T-helper 17 cell (primary cell): ENCODE results near the gene ARFGEF2. TPM values are rescaled to one million over a fixed set of nuclear protein-coding genes. Genes with fewer than 3 reads are reported as not detected.

Experiments
- ATAC-seq: fragments of 150-1000 bp; cut with Tn5 transposase; 2 replicates; pipeline ENCODE4 v1.10.0; 2021; ENCODE audit warnings: mild to moderate bottlenecking, moderate library complexity
- DNase-seq, 3 donors: peaks; one replicate each; pipeline versions ENCODE4 v3.0.0 to v3.0.0-alpha.2; 2020 to 2021
- H3K9me3 ChIP-seq: one replicate; pipeline ENCODE4 v1.7.0; 2013; ENCODE audit warnings: low read length, mild to moderate bottlenecking; ENCODE audit not compliant: control insufficient read depth, poor library complexity, severe bottlenecking
- H3K27ac Mint-ChIP-seq: one replicate; pipeline ENCODE4 v1.8.0; 2022; ENCODE audit warnings: mild to moderate bottlenecking, moderate library complexity, mixed read lengths
- H3K27me3 Mint-ChIP-seq: one replicate; pipeline ENCODE4 v1.8.0; 2022; ENCODE audit warnings: mixed read lengths
- H3K36me3 Mint-ChIP-seq: one replicate; pipeline ENCODE4 v1.8.0; 2022; ENCODE audit warnings: low read depth, mixed read lengths
- H3K4me1 Mint-ChIP-seq: one replicate; pipeline ENCODE4 v1.8.0; 2022; ENCODE audit warnings: mild to moderate bottlenecking, mixed read lengths
- H3K4me3 Mint-ChIP-seq: one replicate; pipeline ENCODE4 v1.8.0; 2022; ENCODE audit warnings: mild to moderate bottlenecking, moderate library complexity, mixed read lengths
- total RNA-seq, 4 donors: library from RNA in 2 of 4; stranded (reverse) in 2 of 4; gene quantifications; one replicate each; pipeline ENCODE4 v1.2.3 and lab custom pipeline; 2022 to 2026

The ARFGEF2 gene
- total RNA-seq, 2 donors from 2014 or later: 24.1 to 24.7 TPM

DNA sequence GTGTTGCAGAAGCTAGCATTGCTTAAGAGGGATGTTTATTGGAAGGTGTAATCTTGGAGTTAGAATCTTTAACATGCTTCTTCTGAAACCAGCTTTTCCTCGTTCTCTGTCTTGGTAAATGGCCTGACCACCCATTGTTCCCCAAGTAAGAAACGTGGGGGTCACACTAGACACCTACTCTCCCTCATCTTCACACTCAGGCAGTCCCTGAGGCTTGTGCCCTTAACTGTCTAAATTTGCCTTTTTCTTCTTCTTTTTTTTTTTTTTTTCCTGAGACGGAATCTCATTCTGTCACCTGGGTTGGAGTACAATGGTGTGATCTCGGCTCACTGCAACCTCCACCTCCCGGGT, 16.2 kb upstream of the ARFGEF2 start:
- ATAC-seq (no peak), DNase-seq (no peak)
- Mint-ChIP-seq H3K36me3 (no peaks in the 10 kb centered on the region), H3K4me3 (no peak overlapping the region), H3K4me1 (peaks cover 22% of the 10 kb centered on the region), H3K27me3 (no peaks in the 10 kb centered on the region), H3K27ac (no peak overlapping the region)
- H3K9me3 ChIP-seq: no peaks in the 10 kb centered on the region

DNA sequence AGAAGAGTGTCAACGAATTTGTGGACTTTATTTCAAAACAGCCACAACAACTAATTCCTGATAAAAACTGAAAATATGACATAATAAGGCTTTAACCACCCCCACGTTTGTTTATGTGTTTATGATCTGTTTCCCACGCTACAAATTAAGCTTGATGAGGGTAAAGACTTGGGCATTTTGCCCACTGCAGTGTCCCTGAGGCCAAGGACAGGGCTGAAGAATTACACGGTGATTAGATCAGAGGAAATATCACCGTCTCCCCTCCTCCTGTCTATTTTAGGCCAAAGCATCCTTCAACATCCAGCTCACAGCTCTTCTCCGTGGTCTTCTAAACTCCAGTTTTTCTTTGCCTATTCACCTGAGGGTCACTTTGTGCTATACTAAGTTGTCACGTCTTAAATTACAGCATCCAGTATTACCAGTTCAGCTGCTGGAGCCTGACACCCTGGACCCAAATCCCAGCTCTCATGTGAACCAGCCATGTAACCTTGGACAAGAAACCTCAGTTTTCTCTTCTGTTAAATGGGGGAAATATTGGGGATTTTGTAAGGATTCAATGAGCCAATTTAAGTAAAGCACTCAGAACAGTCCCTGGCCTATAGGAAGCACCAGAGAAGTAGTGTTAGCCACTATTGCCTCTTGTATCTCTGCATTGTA, 15.2 kb upstream of the ARFGEF2 start:
- no peaks in the 10 kb centered on the region for H3K36me3 Mint-ChIP-seq
- peak overlapping the region; percentile 76 for H3K27ac Mint-ChIP-seq
- H3K27me3 Mint-ChIP-seq: no peaks in the 10 kb centered on the region
- no peak for DNase-seq
- no peaks in the 10 kb centered on the region for H3K9me3 ChIP-seq
- H3K4me1 Mint-ChIP-seq: peaks cover 25% of the 10 kb centered on the region
- no peak overlapping the region for H3K4me3 Mint-ChIP-seq
- ATAC-seq: no peak

DNA sequence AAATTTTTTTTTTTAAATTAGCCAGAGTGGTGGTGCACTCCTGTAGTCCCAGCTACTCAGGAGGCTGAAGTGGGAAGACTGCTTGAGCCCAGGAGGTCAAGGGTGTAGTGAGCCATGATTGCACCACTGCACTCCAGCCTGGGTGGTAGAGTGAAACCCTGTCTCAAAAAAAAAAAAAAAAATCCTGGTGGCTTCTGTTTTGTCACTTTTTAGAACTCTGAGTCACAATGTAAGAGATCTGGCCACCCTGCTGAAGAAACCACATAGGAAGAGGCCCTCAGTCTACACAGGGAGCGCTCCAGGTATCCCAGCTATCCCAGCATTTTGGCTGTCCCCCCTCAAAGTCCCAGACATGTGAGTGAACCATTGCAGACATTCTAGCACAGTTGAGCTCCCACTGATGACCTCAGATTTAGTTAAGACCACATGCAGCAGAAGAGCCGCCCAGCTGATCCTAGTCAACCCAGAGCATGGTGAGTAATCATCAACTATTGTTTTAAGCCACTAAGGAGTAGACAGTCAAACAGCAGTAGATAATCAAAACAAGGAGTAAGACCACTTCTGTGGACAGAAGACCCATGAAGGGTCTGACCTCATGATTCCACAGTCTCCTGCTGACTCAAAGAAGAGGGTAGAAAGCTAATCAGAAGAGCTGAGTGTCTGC, 12.7 kb upstream of the ARFGEF2 start:
- no peak for DNase-seq
- peaks cover 24% of the 10 kb centered on the region for H3K4me1 Mint-ChIP-seq
- peaks cover 2% of the 10 kb centered on the region for H3K36me3 Mint-ChIP-seq
- H3K4me3 Mint-ChIP-seq: no peak overlapping the region
- no peaks in the 10 kb centered on the region for H3K27me3 Mint-ChIP-seq
- no peaks in the 10 kb centered on the region for H3K9me3 ChIP-seq
- no peak for ATAC-seq
- peak overlapping the region; percentile 61 for H3K27ac Mint-ChIP-seq

DNA sequence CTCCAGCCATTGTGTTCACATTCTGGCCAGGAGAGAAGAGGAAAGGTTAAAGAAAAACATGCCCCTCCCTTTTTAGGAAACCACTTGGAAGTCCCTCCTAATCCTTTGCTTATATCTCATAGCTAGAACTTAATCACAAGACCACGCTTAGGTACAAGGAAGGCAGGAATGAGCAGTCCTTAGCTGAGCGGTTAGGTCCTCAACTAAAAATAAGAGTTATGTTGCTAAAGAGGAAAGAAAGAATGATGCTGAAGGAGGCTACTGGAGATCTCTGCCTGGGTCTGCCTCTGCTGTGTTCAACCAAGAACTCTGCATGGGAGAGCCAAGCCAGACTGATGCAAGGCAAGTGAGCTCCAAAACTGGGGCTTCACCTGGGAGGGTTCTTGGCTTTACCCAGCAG, 11.6 kb upstream of the ARFGEF2 start:
- H3K9me3 ChIP-seq: no peaks in the 10 kb centered on the region
- Mint-ChIP-seq H3K4me3 (no peak overlapping the region), H3K36me3 (peaks cover 3% of the 10 kb centered on the region), H3K27me3 (no peaks in the 10 kb centered on the region), H3K4me1 (peaks cover 18% of the 10 kb centered on the region), H3K27ac (peak overlapping the region; percentile 94)
- DNase-seq (no peak), ATAC-seq (no peak)

DNA sequence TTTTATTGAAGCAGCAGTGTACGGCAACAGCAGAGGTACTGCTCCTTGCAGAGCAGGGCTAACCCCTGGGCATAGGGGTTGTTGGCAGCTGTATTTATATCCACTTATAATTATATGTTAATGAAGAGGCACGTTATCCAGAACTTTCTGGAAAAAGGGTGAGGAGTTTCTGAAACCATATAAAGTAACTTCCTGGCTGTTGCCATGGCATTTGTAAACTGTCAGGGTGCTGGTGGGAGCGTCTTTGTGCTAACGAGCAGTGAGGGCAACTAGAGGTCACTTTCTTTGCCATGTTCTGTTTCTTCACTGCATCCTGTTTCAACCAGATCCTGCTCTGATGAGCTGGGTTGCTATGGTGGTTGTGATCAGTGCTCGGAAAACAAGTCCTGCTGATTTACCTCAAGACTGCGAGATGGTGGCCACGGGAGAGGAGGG, 11.1 kb upstream of the ARFGEF2 start:
- H3K36me3 Mint-ChIP-seq: peaks cover 3% of the 10 kb centered on the region
- H3K9me3 ChIP-seq: no peaks in the 10 kb centered on the region
- H3K27me3 Mint-ChIP-seq: no peaks in the 10 kb centered on the region
- no peak overlapping the region for H3K4me3 Mint-ChIP-seq
- ATAC-seq (peak; percentile 93), DNase-seq (peak in 1 of 3 donors; percentile 11)
- H3K27ac Mint-ChIP-seq: peak overlapping the region; percentile 94
- peaks cover 15% of the 10 kb centered on the region for H3K4me1 Mint-ChIP-seq

DNA sequence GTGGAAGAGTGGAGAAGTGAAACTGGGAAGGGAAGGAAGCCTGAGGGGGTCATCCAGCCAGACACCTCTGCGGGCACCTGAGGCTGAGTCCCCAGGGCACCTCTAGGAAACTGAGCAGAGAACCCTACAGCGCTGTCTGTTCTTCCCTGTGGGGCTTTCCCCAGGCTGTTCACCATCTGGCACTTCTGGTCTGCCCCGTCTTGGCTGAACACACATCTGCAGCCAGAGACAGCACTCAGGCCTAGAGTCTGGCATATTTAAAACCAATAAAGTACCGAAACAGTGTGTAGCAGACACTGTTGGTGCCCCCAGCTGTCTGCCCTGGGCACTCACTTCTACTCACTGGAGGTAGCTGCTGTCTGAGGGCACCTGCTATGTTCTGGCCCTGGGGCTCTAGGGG, 9.4 kb upstream of the ARFGEF2 start:
- H3K9me3 ChIP-seq: no peaks in the 10 kb centered on the region
- DNase-seq: no peak
- peaks cover 4% of the 10 kb centered on the region for H3K27me3 Mint-ChIP-seq
- H3K36me3 Mint-ChIP-seq: peaks cover 3% of the 10 kb centered on the region
- H3K4me1 Mint-ChIP-seq: peaks cover 16% of the 10 kb centered on the region
- no peak overlapping the region for H3K4me3 Mint-ChIP-seq
- H3K27ac Mint-ChIP-seq: peak overlapping the region; percentile 94
- peak; percentile 32 for ATAC-seq

DNA sequence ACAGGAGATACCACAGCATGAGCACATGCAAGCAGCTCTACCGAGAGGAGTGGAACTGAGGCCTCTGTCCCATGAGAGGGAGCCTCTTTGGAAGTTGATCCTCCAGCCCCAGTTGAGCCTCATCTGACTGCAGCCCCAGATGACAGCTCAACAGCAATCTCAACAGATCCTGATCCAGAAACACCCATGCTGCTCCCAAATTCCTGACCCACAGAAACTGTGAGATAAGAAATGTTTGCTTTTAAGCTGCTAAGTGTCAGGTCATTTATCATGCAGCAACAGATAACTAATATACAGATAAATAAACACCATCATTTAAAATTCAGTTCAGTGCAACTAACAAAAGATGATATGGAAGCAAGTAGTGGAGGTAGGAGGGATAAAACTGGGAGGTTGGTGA, 4.8 kb upstream of the ARFGEF2 start:
- Mint-ChIP-seq H3K4me1 (peaks cover 17% of the 10 kb centered on the region), H3K27ac (no peak overlapping the region), H3K27me3 (peaks cover 4% of the 10 kb centered on the region), H3K4me3 (no peak overlapping the region), H3K36me3 (peaks cover 6% of the 10 kb centered on the region)
- no peak for ATAC-seq
- no peak for DNase-seq
- no peaks in the 10 kb centered on the region for H3K9me3 ChIP-seq

DNA sequence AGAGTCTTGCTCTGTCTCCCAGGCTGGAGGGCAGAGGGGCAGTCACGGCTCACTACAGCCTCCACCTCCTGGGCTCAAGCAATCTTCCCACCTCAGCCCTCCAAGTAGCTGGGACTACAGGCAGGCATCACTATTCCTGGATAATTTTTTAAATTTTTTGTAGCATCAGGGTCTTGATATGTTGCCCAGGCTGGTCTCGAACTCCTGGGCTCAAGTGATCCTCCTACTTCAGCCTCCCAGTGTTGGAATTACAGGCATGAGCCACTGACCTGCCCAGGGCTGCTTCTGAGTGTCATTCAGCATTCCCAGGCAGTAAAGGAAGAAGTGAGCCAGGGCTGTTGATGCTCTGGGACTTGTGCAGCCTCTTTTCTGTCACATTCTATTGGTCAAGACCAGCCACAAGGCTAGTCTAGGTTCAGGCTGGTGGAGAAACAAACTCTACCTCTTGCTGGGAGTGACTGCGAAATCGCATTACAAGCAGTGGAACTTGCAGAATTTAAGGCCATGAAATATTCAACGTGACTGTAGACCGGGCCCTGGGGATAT, 2.1 kb upstream of the ARFGEF2 start:
- Mint-ChIP-seq H3K4me3 (no peak overlapping the region), H3K27me3 (peaks cover 4% of the 10 kb centered on the region), H3K4me1 (peaks cover 29% of the 10 kb centered on the region), H3K36me3 (peaks cover 3% of the 10 kb centered on the region), H3K27ac (no peak overlapping the region)
- DNase-seq: no peak
- no peak for ATAC-seq
- H3K9me3 ChIP-seq: no peaks in the 10 kb centered on the region

DNA sequence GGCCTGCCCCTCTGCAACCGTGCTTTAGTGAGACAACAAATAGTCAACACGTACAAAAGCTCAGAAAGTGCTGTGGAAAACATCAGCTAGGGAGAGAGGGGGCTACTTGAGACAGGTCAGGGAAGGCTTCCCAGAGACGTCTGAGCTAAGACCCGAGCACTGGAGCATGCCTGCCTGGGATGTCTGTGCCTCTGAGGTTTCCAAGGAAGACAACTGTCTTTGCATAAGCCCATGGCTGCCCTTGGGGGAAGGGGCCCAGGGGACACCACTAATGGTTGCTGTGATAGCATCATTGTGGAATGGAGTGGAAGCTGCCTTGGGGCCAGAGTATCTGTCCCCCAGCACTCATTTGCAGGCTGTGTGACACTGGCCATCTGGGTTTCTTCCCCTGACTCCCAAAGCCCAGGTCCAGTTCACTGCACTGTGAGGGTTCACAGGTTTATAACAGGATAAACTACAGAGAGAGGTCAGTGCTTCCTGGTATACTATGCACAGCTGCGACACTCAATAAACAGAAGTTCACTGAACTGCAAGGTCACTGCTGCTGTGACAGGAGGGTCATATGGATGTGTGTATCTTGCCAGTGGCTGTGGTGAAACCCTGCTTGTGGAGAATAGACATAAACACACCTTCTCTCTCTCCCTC, 1.5 kb upstream of the ARFGEF2 start:
- DNase-seq (no peak), ATAC-seq (no peak)
- H3K9me3 ChIP-seq: no peaks in the 10 kb centered on the region
- H3K27ac Mint-ChIP-seq: peak overlapping the region; percentile 98
- H3K27me3 Mint-ChIP-seq: peaks cover 4% of the 10 kb centered on the region
- peaks cover 3% of the 10 kb centered on the region for H3K36me3 Mint-ChIP-seq
- peak overlapping the region; percentile 98 for H3K4me3 Mint-ChIP-seq
- H3K4me1 Mint-ChIP-seq: peaks cover 32% of the 10 kb centered on the region

DNA sequence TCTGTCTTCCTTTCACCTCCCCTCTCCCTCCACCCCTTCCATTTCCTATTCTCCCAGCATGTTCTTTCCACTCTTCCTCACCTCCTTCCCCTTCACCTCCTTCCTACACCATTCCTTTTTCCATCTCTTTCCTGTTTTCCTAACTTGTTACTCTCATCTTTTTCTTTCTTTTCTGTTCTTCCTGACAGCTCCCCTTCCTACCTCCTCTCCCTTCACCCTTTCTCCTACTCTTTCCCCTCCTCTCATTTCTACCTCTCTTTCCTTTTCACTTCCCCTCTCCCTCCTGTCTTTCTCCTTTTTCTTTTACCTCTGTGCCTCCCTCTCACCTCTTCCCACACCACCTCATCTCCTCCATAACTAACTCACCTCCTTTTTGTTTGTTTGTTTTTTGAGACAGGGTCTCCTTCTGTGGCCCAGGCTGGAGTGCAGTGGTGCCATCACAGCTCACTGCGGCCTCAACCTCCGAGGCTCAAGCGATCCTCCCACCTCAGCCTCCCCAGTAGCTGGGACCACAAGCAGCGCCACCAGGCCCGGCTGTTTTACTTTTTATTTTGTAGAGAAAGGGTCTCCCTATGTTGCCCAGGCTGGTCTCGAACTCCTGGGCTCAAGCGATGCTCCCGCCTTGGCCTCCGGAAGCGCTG, 864 bp upstream of the ARFGEF2 start:
- no peak for DNase-seq
- no peak for ATAC-seq
- H3K27me3 Mint-ChIP-seq: peaks cover 4% of the 10 kb centered on the region
- no peaks in the 10 kb centered on the region for H3K9me3 ChIP-seq
- H3K4me3 Mint-ChIP-seq: peak overlapping the region; percentile 98
- peak overlapping the region; percentile 98 for H3K27ac Mint-ChIP-seq
- H3K4me1 Mint-ChIP-seq: peaks cover 32% of the 10 kb centered on the region
- H3K36me3 Mint-ChIP-seq: peaks cover 3% of the 10 kb centered on the region

DNA sequence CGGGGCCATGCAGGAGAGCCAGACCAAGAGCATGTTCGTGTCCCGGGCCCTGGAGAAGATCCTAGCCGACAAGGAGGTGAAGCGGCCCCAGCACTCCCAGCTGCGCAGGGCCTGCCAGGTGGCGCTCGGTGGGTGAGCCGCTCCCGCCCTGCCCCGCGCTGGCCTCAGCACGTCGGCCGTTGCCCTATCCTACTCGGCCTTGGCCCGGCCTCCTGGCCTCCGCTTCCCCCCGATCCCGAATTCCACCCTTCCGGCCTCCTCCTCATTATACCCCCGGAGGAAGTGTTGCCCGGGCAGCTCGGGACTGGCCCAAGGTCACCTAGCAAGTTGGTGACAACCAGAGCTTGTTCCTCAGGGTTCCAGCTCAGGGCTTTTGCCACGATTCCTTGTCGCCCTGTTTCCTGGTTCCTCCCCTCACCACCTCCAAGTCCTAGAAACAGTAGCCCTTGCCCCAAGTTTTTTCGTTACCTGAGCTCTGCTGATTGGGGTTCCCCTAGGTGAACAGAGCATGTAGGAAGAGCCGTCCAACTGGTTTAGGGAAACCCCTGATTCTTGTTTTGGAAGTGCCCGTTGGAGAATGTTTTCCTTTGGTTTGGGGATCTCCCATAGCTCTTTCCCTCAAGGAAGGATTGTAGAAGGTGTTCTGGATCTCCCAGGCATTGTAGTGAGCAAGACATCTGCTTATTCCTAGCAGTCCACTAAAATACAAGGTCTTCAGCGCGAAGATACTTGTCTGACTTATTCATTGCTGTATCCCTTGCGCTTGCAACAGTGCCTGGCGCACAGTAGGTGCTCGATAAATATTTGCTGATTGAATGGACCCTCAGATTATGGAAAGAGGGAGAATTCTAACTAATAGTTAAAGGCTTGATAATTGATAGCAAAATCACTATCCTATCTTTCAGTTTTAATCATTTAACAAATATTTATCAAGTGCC, 641 bp downstream of the ARFGEF2 start:
- peak overlapping the region; percentile 95 for H3K4me3 Mint-ChIP-seq
- peaks cover 3% of the 10 kb centered on the region for H3K36me3 Mint-ChIP-seq
- no peak for DNase-seq
- no peaks in the 10 kb centered on the region for H3K27me3 Mint-ChIP-seq
- ATAC-seq: peak; percentile 57
- H3K27ac Mint-ChIP-seq: peak overlapping the region; percentile 98
- H3K4me1 Mint-ChIP-seq: peaks cover 35% of the 10 kb centered on the region
- no peaks in the 10 kb centered on the region for H3K9me3 ChIP-seq

DNA sequence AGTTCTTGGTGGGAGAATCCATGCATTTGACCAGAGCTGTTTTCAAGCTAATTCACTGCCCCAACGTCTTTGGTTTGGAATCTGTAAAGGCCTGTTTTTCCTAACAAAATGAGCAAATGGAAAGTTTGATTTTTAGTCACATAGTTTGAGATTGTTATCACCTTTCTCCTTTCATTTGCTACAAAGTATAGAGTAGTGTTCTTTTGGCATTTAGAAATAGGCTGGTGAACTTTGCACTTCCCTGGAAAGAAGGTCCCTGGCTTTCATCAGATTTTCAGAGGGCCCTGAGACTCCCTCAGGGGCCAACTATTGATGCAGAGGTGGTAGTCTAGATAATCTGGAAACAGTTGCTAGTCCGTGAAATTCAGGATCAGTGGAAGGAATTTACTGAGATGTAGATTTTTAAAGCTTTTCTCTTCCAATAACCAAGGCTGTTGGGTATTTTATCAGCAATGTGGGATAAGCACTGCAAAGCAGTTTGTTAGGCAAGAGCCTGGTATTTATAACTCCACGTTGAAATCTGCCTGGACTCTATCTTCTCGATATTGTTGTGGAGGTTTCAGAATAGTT, 1.7 kb downstream of the ARFGEF2 start:
- H3K4me3 Mint-ChIP-seq: no peak overlapping the region
- DNase-seq: no peak
- no peaks in the 10 kb centered on the region for H3K9me3 ChIP-seq
- no peaks in the 10 kb centered on the region for H3K27me3 Mint-ChIP-seq
- ATAC-seq: no peak
- H3K4me1 Mint-ChIP-seq: peaks cover 38% of the 10 kb centered on the region
- H3K27ac Mint-ChIP-seq: peak overlapping the region; percentile 98
- H3K36me3 Mint-ChIP-seq: peaks cover 3% of the 10 kb centered on the region
